GM18520 (cell line): ENCODE measurements around the gene UBE2D2.
"Not testable (repeated sequence)": the region's sequence is repeated elsewhere in the genome, so short reads cannot be mapped to it uniquely, and the experiment has no call there.

Experiments used
- ATAC-seq: cut with Tn5 transposase; IDR thresholded peaks from one replicate; pipeline ENCODE4 v1.9.1; 2021; ENCODE audit not compliant: unreplicated experiment

Gene UBE2D2

GRCh38 chr5:139546593-139546992 lies 14.5 kb upstream of the UBE2D2 start:
- ATAC-seq, result not testable (repeated sequence)

- ATAC-seq, result no peak
Measured at GRCh38 chr5:139549162-139549894, 11.8 kb upstream of the UBE2D2 start.

- not testable (repeated sequence) for ATAC-seq
Measured at GRCh38 chr5:139550051-139550872, 10.9 kb upstream of the UBE2D2 start.

- no peak for ATAC-seq
Measured at GRCh38 chr5:139551191-139551889, 9.8 kb upstream of the UBE2D2 start.

- ATAC-seq, result no peak
Measured at GRCh38 chr5:139552893-139553575, 8.1 kb upstream of the UBE2D2 start.

GRCh38 chr5:139554264-139554663 lies 6.9 kb upstream of the UBE2D2 start:
- no peak for ATAC-seq

- ATAC-seq, result no peak
Measured at GRCh38 chr5:139557811-139558210, 3.3 kb upstream of the UBE2D2 start.

- ATAC-seq, result peak; percentile 6
Measured at GRCh38 chr5:139561655-139562451, 714 bp downstream of the UBE2D2 start.

GRCh38 chr5:139562847-139563246 lies 1.7 kb downstream of the UBE2D2 start:
- ATAC-seq, result no peak

- peak; percentile 18 for ATAC-seq
Measured at GRCh38 chr5:139565411-139566305, 4.5 kb downstream of the UBE2D2 start.

GRCh38 chr5:139566611-139567010 lies 5.5 kb downstream of the UBE2D2 start:
- no peak for ATAC-seq

GRCh38 chr5:139569270-139569955 lies 8.3 kb downstream of the UBE2D2 start:
- no peak for ATAC-seq

GRCh38 chr5:139571543-139571942 lies 10.4 kb downstream of the UBE2D2 start:
- no peak for ATAC-seq

- ATAC-seq, result no peak
Measured at GRCh38 chr5:139571966-139572365, 10.8 kb downstream of the UBE2D2 start.

GRCh38 chr5:139574641-139575312 lies 13.6 kb downstream of the UBE2D2 start:
- no peak for ATAC-seq

- ATAC-seq, result no peak
Measured at GRCh38 chr5:139575313-139575646, 14.1 kb downstream of the UBE2D2 start.

GRCh38 chr5:139575751-139576150 lies 14.6 kb downstream of the UBE2D2 start:
- no peak for ATAC-seq

- ATAC-seq, result no peak
Measured at GRCh38 chr5:139577689-139578290, 16.7 kb downstream of the UBE2D2 start.
